Fibroblast of the aortic adventitia (primary cell): ENCODE results near the gene VAV2. TPM values are rescaled to one million over a fixed set of nuclear protein-coding genes. Genes with fewer than 3 reads are reported as not detected.

ENCODE experiments used
- DNase-seq: peaks from one replicate; pipeline ENCODE4 v3.0.0-alpha.2; 2010; ENCODE audit warnings: low read depth
- H3K4me3 ChIP-seq: 2 replicates; pipeline ENCODE4 v1.5.1; 2011; ENCODE audit warnings: low read depth, mild to moderate bottlenecking, control low read depth, low read length, moderate library complexity
- total RNA-seq: library from RNA; depleted of rRNA; stranded (reverse); fragments of >200 nt; gene quantifications from 2 replicates; pipeline ENCODE4 v1.2.3, GENCODE V29; 2012; ENCODE audit warnings: low replicate concordance
- TF ChIP-seq, protein P1 (sequence below): IDR thresholded peaks from 2 replicates; pipeline ENCODE4 v1.5.1; 2011; ENCODE audit warnings: mild to moderate bottlenecking, low read length, control low read depth, inconsistent platforms; ENCODE audit not compliant: insufficient read depth

Gene VAV2
- total RNA-seq, 1 donor = 10.9 TPM

DNA sequence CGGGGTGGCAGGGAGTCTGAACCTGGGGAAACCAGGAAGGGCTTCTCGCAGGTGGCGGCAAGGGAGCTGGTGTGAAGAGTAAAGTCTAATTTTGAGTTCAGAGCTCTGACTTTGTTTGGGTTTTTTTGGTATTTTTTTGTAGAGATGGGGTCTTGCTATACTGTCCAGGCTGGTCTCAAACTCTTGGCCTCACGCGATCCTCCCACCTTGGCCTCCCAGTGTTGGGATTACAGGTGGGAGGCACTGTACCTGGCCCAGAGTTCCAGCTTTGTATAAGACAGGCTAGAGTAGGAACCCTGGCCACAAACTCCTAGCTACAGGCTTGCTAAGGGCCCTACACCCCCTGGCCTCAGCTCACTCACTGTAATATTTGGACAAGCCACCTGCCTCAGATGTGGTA is 148.9 kb downstream of the VAV2 start:
- no peak overlapping the region for H3K4me3 ChIP-seq
- DNase-seq = no peak
- TF ChIP-seq, protein P1, sequence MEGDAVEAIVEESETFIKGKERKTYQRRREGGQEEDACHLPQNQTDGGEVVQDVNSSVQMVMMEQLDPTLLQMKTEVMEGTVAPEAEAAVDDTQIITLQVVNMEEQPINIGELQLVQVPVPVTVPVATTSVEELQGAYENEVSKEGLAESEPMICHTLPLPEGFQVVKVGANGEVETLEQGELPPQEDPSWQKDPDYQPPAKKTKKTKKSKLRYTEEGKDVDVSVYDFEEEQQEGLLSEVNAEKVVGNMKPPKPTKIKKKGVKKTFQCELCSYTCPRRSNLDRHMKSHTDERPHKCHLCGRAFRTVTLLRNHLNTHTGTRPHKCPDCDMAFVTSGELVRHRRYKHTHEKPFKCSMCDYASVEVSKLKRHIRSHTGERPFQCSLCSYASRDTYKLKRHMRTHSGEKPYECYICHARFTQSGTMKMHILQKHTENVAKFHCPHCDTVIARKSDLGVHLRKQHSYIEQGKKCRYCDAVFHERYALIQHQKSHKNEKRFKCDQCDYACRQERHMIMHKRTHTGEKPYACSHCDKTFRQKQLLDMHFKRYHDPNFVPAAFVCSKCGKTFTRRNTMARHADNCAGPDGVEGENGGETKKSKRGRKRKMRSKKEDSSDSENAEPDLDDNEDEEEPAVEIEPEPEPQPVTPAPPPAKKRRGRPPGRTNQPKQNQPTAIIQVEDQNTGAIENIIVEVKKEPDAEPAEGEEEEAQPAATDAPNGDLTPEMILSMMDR = no peak

DNA sequence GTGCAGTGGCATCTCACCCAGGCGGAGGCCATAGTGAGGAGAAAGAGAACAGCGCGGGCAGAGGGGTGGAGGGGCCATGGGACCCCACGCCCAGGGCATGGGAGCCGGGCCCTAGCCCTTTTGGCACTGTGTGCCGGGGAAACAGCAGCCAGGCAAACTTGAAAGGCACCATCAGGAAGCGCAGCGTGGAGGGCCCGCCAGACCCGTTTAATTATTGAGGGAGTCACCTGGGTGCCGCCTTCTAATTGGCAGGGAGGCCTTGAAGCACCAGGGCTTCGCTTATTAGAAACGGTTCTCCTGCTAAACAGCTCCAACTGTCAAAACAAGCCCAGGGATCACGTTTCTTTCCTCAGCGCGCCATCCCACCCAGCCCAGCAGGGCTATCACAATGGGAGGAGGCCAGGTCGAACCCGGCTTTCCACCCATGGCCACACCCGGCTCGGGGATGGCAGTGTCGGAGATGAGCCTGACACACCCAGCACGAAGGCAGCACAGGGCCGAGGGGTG is 149.3 kb downstream of the VAV2 start:
- H3K4me3 ChIP-seq = no peak overlapping the region
- TF ChIP-seq, protein P1 = no peak
- DNase-seq = no peak

DNA sequence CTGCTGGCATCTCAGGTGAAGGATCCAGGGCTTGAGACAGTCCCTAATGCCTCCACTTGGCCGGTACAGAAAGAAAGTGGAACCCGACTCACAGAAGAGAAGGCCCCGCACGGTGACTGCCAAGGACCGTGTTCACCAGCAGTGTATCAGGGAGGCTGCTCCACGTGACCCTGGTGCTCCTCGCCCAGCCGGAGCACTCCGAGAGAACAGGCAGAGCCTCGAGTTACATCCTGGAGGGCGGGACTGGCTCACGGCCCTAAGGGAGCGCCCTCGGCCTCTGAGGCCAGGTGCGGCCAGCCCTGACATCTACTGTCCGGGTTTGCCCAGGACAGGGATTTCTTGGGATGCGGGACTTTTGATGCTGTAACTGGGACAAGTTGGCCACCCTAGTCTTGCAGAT is 149.9 kb downstream of the VAV2 start:
- TF ChIP-seq, protein P1 = no peak

DNA sequence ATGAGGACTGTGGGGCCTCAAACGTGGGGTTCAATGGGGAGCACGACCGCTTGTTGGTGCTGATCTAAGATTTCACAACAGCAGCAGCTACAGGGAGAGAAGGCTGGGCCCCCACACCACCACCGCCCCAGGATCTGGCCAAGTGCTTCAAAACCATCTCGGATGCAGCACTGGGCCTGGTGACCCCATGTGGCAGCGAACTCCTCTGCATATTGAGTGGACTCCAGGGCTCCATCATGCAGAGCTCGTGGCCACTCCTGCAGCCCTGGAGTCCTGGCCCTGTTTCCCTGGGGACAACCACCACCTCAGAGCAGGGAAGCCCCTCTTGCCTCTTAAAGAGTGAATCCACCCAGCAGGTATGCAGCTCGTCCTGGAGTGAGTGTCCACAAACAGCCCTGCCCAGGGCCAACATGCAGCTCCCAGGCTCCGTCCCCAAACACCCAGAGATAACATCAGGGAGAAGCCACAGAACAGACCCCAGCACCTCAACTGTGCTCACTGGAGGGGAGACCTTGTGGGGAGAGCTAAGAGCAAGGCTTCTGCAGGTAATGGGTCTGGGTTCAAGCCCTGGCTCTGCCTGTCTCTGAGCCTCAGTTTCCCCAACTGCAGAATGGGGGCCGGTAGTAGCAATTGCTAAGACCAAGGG is 150.8 kb downstream of the VAV2 start:
- DNase-seq = no peak
- H3K4me3 ChIP-seq = no peak overlapping the region
- TF ChIP-seq, protein P1 = no peak

More for the DNA sequence above, 149.9 kb downstream of the VAV2 start:
- H3K4me3 ChIP-seq = no peak overlapping the region
- no peak for DNase-seq

DNA sequence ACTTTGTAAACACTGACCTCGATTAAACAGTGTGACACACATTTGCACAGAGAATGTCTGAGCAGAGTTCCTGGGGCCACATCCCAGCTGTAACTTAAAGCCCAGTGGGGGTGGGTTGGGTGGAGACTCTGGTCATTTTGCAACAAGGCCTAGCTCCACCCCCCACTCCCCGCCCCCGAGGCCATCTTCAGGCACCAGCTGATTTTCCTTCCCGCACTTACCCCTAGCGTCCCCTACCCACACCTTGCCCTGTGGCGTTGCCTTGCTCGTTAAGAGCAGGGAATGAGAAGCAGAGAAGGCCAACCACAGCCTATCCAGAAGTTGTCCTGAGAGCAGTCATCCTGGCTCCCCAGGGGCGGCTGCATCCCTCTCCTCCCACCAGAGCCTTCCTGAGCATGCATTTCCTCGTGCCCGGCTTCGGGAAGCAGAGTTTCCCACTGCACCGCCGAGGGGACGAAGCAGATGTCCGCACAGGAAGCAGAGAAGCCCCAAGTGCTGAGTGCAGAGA is 152.2 kb downstream of the VAV2 start:
- TF ChIP-seq, protein P1 = no peak
- no peak for DNase-seq
- no peak overlapping the region for H3K4me3 ChIP-seq

DNA sequence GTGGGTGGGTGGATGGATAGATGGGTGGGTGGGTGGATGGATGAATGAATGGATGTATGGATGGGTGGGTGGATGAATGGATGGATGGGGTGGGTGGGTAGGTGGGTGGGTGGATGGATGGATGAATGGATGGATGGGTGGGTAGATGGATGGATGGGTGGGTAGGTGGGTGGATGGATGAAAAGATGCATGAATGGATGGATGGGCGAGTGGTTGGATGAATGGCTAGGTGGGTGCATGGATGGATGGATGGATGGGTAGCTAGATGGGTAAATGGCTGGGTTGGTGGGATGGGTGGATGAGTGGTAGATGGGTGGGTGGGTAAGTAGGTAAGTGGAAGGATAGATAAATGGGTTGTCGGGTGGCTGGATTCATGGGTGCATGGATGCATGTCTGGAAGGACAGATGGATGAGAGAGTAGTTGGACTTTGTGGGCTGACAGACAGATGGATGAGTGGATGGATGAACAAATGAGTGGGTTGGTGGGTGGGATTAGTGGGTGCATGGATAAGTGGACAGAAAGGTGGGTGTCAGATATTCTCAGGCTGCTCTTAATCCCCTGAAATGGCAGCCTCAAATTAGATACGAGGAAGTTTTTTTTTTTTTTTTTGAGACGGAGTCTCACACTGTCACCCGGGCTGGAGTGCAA is 153.1 kb downstream of the VAV2 start:
- no peak for DNase-seq
- TF ChIP-seq, protein P1 = no peak
- H3K4me3 ChIP-seq = no peak overlapping the region
